K562 (cell line): ENCODE results near the gene CPSF4L. TPM values are rescaled to one million over a fixed set of nuclear protein-coding genes. Genes with fewer than 3 reads are reported as not detected.

Source experiments
- BHLHE40 ChIP-seq: IDR thresholded peaks from 2 replicates; pipeline ENCODE4 v1.6.1; 2011; ENCODE audit warnings: low read length, improper control_type of control experiment
- CBFA2T2 ChIP-seq: fragments of 450-650 bp; conservative IDR thresholded peaks from 2 replicates; pipeline ENCODE4 v1.6.1; 2017; ENCODE audit warnings: mild to moderate bottlenecking
- CBX3 ChIP-seq, 2 experiments: IDR thresholded peaks; 1 replicate in 1 of 2; 2 replicates in 1 of 2; pipeline ENCODE4 v1.6.1; 2012; ENCODE audit warnings: inconsistent platforms in 2 of 2, low read length in 2 of 2, borderline replicate concordance in 1 of 2, control low read depth in 1 of 2
- CREB3 ChIP-seq: fragments of 450-650 bp; conservative IDR thresholded peaks from 2 replicates; pipeline ENCODE4 v1.6.1; 2016; ENCODE audit warnings: missing genetic modification characterization, low read depth, mild to moderate bottlenecking, missing compliant biosample characterization, moderate library complexity
- CTCF ChIP-seq, 3 experiments: IDR thresholded peaks in 2 of 3; conservative IDR thresholded peaks in 1 of 3; 2 replicates each; pipeline ENCODE4 v1.5.1; 2011 to 2012; ENCODE audit warnings: low read length in 3 of 3, mild to moderate bottlenecking in 3 of 3, control low read depth in 2 of 3, improper control_type of control experiment in 1 of 3, inconsistent platforms in 1 of 3, low read depth in 1 of 3, mixed read lengths in 1 of 3, moderate library complexity in 1 of 3; ENCODE audit not compliant: insufficient read depth in 2 of 3
- EZH2 ChIP-seq: IDR thresholded peaks from 2 replicates; pipeline ENCODE4 v1.6.1; 2012; ENCODE audit warnings: low read depth, mild to moderate bottlenecking, inconsistent platforms, low read length, borderline replicate concordance
- FOXK1 ChIP-seq: sonication (generic); formaldehyde crosslinking; IDR thresholded peaks from 2 replicates; pipeline ENCODE4 v1.8.0; 2022; ENCODE audit warnings: missing genetic modification reagents, mild to moderate bottlenecking, borderline replicate concordance
- HDAC1 ChIP-seq, 2 experiments: fragments of 450-650 bp; IDR thresholded peaks; 2 replicates each; pipeline ENCODE4 v1.6.1; 2016 to 2017; ENCODE audit warnings: inconsistent platforms in 1 of 2, mild to moderate bottlenecking in 1 of 2, moderate library complexity in 1 of 2
- HSF4 ChIP-seq: fragments of 250-450 bp; sonication (Bioruptor Pico); IDR thresholded peaks from 2 replicates; pipeline ENCODE4 v2.1.2; 2022; ENCODE audit warnings: mild to moderate bottlenecking, moderate library complexity, borderline replicate concordance
- KAT8 ChIP-seq: fragments of 450-650 bp; IDR thresholded peaks from 2 replicates; pipeline ENCODE4 v1.6.1; 2016; ENCODE audit warnings: low read depth, mild to moderate bottlenecking
- LARP7 ChIP-seq: fragments of 450-650 bp; IDR thresholded peaks from 2 replicates; pipeline ENCODE4 v1.6.1; 2016
- MAZ ChIP-seq, 2 experiments: fragments of 450-650 bp in 1 of 2; sonication (generic) in 1 of 2; formaldehyde crosslinking; IDR thresholded peaks in 1 of 2; conservative IDR thresholded peaks in 1 of 2; 2 replicates each; pipeline versions ENCODE4 v1.4.0 to v1.5.0; 2020; ENCODE audit warnings: mild to moderate bottlenecking in 1 of 2, missing genetic modification reagents in 1 of 2
- MXD1 ChIP-seq: fragments of 250-450 bp; sonication (Bioruptor Pico); IDR thresholded peaks from 2 replicates; pipeline ENCODE4 v1.8.0; 2021; ENCODE audit warnings: borderline replicate concordance, mild to moderate bottlenecking, moderate library complexity; ENCODE audit not compliant: poor library complexity, severe bottlenecking
- PCBP1 ChIP-seq: fragments of 200-400 bp; formaldehyde crosslinking; IDR thresholded peaks from 2 replicates; pipeline ENCODE4 v1.6.1; 2018; ENCODE audit warnings: mild to moderate bottlenecking, low read depth, low read length; ENCODE audit not compliant: poor library complexity, severe bottlenecking
- PHF21A ChIP-seq: fragments of 450-650 bp; IDR thresholded peaks from 2 replicates; pipeline ENCODE4 v1.6.1; 2017; ENCODE audit warnings: low read depth, borderline replicate concordance
- POLR3G ChIP-seq: IDR thresholded peaks from 2 replicates; pipeline ENCODE4 v1.6.1; 2011; ENCODE audit not compliant: insufficient read length, insufficient replicate concordance; ENCODE audit errors: extremely low read depth
- RNF2 ChIP-seq: sonication (generic); IDR thresholded peaks from 2 replicates; pipeline ENCODE4 v1.6.1; 2016
- SOX6 ChIP-seq: fragments of 450-650 bp; IDR thresholded peaks from 2 replicates; pipeline ENCODE4 v1.6.1; 2014; ENCODE audit warnings: mild to moderate bottlenecking
- SP2 ChIP-seq: IDR thresholded peaks from 2 replicates; pipeline ENCODE4 v1.6.1; 2011; ENCODE audit warnings: mild to moderate bottlenecking, low read depth, low read length, moderate library complexity; ENCODE audit not compliant: poor library complexity, severe bottlenecking; ENCODE audit errors: extremely low read depth
- SRSF9 ChIP-seq: fragments of 200-400 bp; formaldehyde crosslinking; IDR thresholded peaks from 2 replicates; pipeline ENCODE4 v1.6.1; 2017; ENCODE audit warnings: low read depth, low read length, borderline replicate concordance
- ZKSCAN3 ChIP-seq: fragments of 250-450 bp; sonication (Bioruptor Pico); IDR thresholded peaks from 2 replicates; pipeline ENCODE4 v1.4.0; 2020
- ZNF224 ChIP-seq: sonication (generic); formaldehyde crosslinking; IDR thresholded peaks from 2 replicates; pipeline ENCODE4 v1.8.0; 2022; ENCODE audit warnings: mild to moderate bottlenecking, missing genetic modification reagents
- ZNF444 ChIP-seq: fragments of 250-450 bp; sonication (Bioruptor Pico); IDR thresholded peaks from 2 replicates; pipeline ENCODE4 v1.4.0; 2020; ENCODE audit warnings: mild to moderate bottlenecking, moderate library complexity
- ZNF668 ChIP-seq: fragments of 250-450 bp; sonication (Bioruptor Pico); IDR thresholded peaks from 2 replicates; pipeline ENCODE4 v1.8.0; 2022; ENCODE audit warnings: mild to moderate bottlenecking, inconsistent platforms
- polyA plus RNA-seq, 8 experiments: library from polyadenylated mRNA; depleted of rRNA in 4 of 8; stranded (reverse) in 5 of 8; unstranded in 3 of 8; fragments of >200 nt; fragmentation: Nextera tagmentation in 2 of 8; fragmentation: Illumina TruSeq in 1 of 8; extraction: Ambion mirVana in 2 of 8; extraction: Trizol in 1 of 8; gene quantifications; 2 replicates each; pipeline versions ENCODE4 v1.2.1 to v1.2.3, GENCODE V29; 2011 to 2014; ENCODE audit warnings: inconsistent platforms in 1 of 8, missing spikeins in 1 of 8
- total RNA-seq, 7 experiments: library from RNA; depleted of rRNA in 6 of 7; stranded (reverse); fragments of >200 nt in 6 of 7; fragmentation: Illumina TruSeq in 2 of 7; extraction: Trizol in 2 of 7; gene quantifications; 2 replicates each; pipeline versions ENCODE4 v1.2.1 to v1.2.3, GENCODE V29; 2011 to 2021; ENCODE audit warnings: low replicate concordance in 1 of 7
- TF ChIP-seq, protein P1 (sequence below): fragments of 250-450 bp; sonication (Bioruptor Pico); IDR thresholded peaks from 2 replicates; pipeline ENCODE4 v1.5.0; 2021; ENCODE audit warnings: mild to moderate bottlenecking, borderline replicate concordance

Gene CPSF4L
- total and polyA plus RNA-seq, 9 of the 15 experiments (the other 6 are each of a cell fraction or from before 2014, with no cell fraction given) = not detected

DNA sequence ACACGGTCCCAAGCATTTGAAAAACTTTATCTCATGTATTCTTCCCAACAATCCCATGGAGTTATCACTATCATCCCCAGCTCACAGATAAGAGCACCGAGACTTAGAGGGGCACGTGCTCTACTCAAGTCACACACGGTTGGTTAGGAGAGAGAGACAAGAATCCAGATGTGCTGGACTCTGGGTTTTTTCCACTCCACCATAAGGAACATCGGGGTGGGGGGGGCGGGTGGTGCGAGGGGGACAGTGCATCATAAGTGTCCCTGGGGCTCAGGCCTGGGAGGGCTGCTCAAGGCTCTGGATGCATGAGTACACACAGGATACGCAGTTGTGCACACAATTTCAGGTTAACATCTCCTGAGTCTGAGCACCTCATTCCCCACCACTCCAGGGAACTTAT lies 42.8 kb upstream of the CPSF4L start (continued):
- no peak for TF ChIP-seq CTCF (IDR thresholded peaks at IDR 0.05 in 2 of 3, conservative IDR thresholded peaks at IDR 0.05 in 1 of 3; ENCODE audit: insufficient read depth in 2 of 3, low read depth in 1 of 3, low read length in 3 of 3)
- TF ChIP-seq ZNF444 (CRISPR knock-in tag) = no peak
- TF ChIP-seq HSF4 (CRISPR knock-in tag) = no peak
- TF ChIP-seq SRSF9 = no peak
- TF ChIP-seq ZNF668 (CRISPR knock-in tag) = no peak
- TF ChIP-seq, protein P1, sequence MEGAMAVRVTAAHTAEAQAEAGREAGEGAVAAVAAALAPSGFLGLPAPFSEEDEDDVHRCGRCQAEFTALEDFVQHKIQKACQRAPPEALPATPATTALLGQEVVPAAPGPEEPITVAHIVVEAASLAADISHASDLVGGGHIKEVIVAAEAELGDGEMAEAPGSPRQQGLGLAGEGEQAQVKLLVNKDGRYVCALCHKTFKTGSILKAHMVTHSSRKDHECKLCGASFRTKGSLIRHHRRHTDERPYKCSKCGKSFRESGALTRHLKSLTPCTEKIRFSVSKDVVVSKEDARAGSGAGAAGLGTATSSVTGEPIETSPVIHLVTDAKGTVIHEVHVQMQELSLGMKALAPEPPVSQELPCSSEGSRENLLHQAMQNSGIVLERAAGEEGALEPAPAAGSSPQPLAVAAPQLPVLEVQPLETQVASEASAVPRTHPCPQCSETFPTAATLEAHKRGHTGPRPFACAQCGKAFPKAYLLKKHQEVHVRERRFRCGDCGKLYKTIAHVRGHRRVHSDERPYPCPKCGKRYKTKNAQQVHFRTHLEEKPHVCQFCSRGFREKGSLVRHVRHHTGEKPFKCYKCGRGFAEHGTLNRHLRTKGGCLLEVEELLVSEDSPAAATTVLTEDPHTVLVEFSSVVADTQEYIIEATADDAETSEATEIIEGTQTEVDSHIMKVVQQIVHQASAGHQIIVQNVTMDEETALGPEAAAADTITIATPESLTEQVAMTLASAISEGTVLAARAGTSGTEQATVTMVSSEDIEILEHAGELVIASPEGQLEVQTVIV = no peak
- no peak for TF ChIP-seq SP2
- TF ChIP-seq MXD1 (CRISPR knock-in tag) = no peak
- peak; percentile 56; the same call in 1 of the 2 replicates for TF ChIP-seq SOX6
- no peak for TF ChIP-seq EZH2
- no peak for TF ChIP-seq ZKSCAN3 (CRISPR knock-in tag)
- no peak for TF ChIP-seq LARP7
- no peak for TF ChIP-seq RNF2
- no peak for TF ChIP-seq KAT8
- peak; percentile 85 for TF ChIP-seq BHLHE40
- no peak for TF ChIP-seq PCBP1
- TF ChIP-seq PHF21A = no peak
- no peak for TF ChIP-seq FOXK1 (CRISPR knock-in tag)
- no peak for TF ChIP-seq CREB3
- no peak for TF ChIP-seq POLR3G
- no peak for TF ChIP-seq CBFA2T2
- no peak for TF ChIP-seq ZNF224 (CRISPR knock-in tag)
- no peak for TF ChIP-seq MAZ (CRISPR knock-in tag; conservative IDR thresholded peaks at IDR 0.05 in 1 of 2, IDR thresholded peaks at IDR 0.05 in 1 of 2)
- no peak for TF ChIP-seq HDAC1 (IDR thresholded peaks at IDR 0.05)
- TF ChIP-seq CBX3 (IDR thresholded peaks at IDR 0.05; ENCODE audit: borderline replicate concordance in 1 of 2, low read length in 2 of 2) = no peak
